Measurements from ENCODE around the gene TNFRSF1A. TPM values are rescaled to one million over a fixed set of nuclear protein-coding genes. Genes with fewer than 3 reads are reported as not detected.

TNFRSF1A gene
- total RNA-seq, 4 donors from 2014 or later: 121 to 190 (median 134) TPM

DNA sequence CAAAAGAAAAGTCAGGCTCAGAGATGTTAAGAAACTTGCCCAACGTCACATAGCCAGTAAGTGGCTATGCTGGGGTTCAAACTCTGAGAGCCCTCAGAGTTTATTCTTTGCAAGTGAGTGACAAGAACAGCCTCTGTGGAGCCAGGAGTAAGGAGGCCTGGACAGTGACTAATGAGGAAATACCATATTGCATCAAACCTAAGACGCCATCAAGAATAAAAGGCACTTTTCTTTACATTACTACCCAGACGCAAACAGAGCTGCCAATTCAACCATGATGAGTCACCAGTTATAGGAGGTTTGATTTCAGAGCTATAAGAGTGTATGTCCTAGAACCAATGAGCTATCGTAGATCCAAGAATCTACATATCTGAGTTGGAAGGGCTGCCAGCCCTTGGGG, 9.4 kb downstream of the TNFRSF1A start:
- TF ChIP-seq, protein P1, sequence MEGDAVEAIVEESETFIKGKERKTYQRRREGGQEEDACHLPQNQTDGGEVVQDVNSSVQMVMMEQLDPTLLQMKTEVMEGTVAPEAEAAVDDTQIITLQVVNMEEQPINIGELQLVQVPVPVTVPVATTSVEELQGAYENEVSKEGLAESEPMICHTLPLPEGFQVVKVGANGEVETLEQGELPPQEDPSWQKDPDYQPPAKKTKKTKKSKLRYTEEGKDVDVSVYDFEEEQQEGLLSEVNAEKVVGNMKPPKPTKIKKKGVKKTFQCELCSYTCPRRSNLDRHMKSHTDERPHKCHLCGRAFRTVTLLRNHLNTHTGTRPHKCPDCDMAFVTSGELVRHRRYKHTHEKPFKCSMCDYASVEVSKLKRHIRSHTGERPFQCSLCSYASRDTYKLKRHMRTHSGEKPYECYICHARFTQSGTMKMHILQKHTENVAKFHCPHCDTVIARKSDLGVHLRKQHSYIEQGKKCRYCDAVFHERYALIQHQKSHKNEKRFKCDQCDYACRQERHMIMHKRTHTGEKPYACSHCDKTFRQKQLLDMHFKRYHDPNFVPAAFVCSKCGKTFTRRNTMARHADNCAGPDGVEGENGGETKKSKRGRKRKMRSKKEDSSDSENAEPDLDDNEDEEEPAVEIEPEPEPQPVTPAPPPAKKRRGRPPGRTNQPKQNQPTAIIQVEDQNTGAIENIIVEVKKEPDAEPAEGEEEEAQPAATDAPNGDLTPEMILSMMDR (IDR thresholded peaks at IDR 0.05): no peak
- no peak for TF ChIP-seq POLR2A (IDR thresholded peaks at IDR 0.05)
- no peak overlapping the region for H3K4me3 ChIP-seq
- 32% methylated on average over 4 of the region's 4 CpGs for WGBS, 2 donors
- H3K4me1 ChIP-seq: peaks cover 71 to 100% (median 94%) of the 10 kb centered on the region in 3 donors
- H3K9me3 ChIP-seq: no peaks in the 10 kb centered on the region
- H3K36me3 ChIP-seq: peaks cover 48 to 77% (median 66%) of the 10 kb centered on the region in 3 donors
- H3K27ac ChIP-seq: peak overlapping the region; percentile 95 to 100 (median 96)
- H3K27me3 ChIP-seq: no peaks in the 10 kb centered on the region
- intact Hi-C loops (cut with DNase I): no loop called here
- no peak for DNase-seq

DNA sequence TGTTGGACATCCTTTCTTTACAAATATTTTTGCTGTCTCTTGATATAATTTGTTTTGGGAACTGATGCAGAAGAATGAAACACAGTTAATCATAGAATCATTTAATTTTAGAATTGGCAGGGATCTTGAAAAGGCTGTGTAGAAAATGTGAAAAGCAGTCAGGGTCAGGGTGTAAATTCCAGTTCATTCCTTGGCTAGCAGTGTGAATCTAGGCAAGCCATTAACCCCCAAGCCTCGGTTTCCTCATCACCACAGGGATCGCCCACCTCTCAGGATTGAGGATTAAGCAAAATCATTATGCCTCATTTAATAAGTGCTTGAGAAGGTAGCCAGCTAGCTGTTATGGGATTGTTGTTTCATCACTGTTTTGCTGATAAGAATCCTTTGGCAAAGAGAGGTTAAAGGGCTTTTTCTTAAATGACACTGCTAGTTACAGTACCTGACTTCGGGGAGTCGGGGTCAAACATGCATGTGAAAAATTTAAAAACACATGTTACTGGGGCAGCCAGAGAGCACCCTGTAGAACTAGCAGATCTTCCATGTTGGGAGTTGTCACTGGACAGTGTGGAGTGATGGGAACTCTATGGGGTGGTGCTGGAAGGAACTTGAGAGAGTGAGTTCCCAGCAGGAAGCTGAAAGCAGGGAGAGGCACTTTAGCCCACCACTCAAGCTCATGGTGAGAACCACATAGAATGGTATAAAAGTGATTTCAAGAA, 10.7 kb downstream of the TNFRSF1A start:
- Histone ChIP-seq H3K4me1 (peaks cover 64 to 100% (median 99%) of the 10 kb centered on the region in 3 donors), H3K4me3 (no peak overlapping the region), H3K36me3 (peaks cover 52 to 88% (median 66%) of the 10 kb centered on the region in 3 donors), H3K27me3 (no peaks in the 10 kb centered on the region), H3K27ac (peak overlapping the region; percentile 33 to 100 (median 90)), H3K9me3 (no peaks in the 10 kb centered on the region)
- intact Hi-C loops (cut with DNase I): no loop called here
- TF ChIP-seq, protein P1 (IDR thresholded peaks at IDR 0.05): no peak
- no peak for TF ChIP-seq POLR2A (IDR thresholded peaks at IDR 0.05)
- DNase-seq: no peak
- WGBS, 2 donors: 70 to 72% methylated on average over 4 of the region's 4 CpGs

- H3K4me1 ChIP-seq: peaks cover 57 to 100% (median 99%) of the 10 kb centered on the region in 3 donors
- H3K4me3 ChIP-seq: no peak overlapping the region
- H3K9me3 ChIP-seq: no peaks in the 10 kb centered on the region
- intact Hi-C loops (cut with DNase I): no loop called here
- H3K36me3 ChIP-seq: peaks cover 52 to 88% (median 66%) of the 10 kb centered on the region in 3 donors
- H3K27me3 ChIP-seq: no peaks in the 10 kb centered on the region
- TF ChIP-seq, protein P1 (IDR thresholded peaks at IDR 0.05): no peak
- no peak for TF ChIP-seq POLR2A (IDR thresholded peaks at IDR 0.05)
- no peak for DNase-seq
- WGBS, 2 donors: 50 to 57% methylated on average over 1 to 5 of the region's 5 CpGs
- peak overlapping the region in 3 of 4 donors; percentile 84 to 100 (median 95) for H3K27ac ChIP-seq
Measured at GRCh38 chr12:6330192-6330591, 11.7 kb downstream of the TNFRSF1A start.

- Histone ChIP-seq H3K4me1 (peaks cover 57 to 100% (median 99%) of the 10 kb centered on the region in 3 donors), H3K27ac (peak overlapping the region; percentile 15 to 100 (median 90)), H3K27me3 (no peaks in the 10 kb centered on the region), H3K36me3 (peaks cover 52 to 83% (median 66%) of the 10 kb centered on the region in 3 donors), H3K9me3 (no peaks in the 10 kb centered on the region), H3K4me3 (no peak overlapping the region)
- no peak for DNase-seq
- no peak for TF ChIP-seq POLR2A (IDR thresholded peaks at IDR 0.05)
- TF ChIP-seq, protein P1 (IDR thresholded peaks at IDR 0.05): no peak
- WGBS, 2 donors: 82% methylated on average over 3 of the region's 15 CpGs; no CpG with 5 or more reads in 1 of the 2 donors
- intact Hi-C loops (cut with DNase I): loop anchor here (10.0 kb wide), 1 partner anchor 135 kb away; no protein-coding TSS in a partner anchor
Measured at GRCh38 chr12:6329703-6330064, 12.2 kb downstream of the TNFRSF1A start.

DNA sequence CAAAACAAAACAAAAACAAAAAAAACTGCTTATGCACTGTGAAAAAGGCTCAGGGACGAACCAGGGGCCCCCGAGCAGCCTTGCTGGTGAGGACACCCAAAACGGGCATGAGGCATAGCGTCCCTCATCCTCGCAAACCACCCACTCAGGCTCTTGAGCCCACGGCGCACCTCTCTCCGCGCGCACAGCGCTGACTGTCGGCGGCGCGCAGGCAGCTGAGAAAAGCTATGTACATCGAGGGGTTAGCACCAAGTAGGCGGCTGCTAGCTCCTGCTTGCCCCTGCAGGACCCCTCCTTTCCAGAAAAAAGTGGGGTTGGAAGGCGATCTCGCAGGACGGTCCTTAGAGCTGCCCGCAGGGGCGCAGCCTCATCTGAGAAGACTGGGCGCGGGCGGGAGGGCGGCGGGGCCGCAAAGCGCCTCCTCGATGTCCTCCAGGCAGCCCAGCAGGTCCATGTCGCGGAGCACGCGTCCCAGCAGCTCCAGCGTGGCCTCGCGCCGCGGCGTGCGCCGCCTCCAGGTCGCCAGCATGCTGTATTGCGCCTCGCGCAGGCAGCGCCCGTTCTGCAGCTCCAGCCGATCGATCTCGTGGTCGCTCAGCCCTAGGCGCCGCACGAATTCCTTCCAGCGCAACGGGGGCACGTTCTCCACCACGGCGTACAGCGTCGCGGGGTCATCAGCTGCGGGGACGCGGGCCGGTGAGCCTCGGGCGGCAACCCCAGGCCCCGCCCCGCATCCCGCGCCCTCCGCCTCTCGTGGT, 12.8 kb downstream of the TNFRSF1A start:
- no peak for DNase-seq
- no peak for TF ChIP-seq POLR2A (IDR thresholded peaks at IDR 0.05)
- TF ChIP-seq, protein P1 (IDR thresholded peaks at IDR 0.05): no peak
- Histone ChIP-seq H3K4me3 (no peak overlapping the region), H3K36me3 (peaks cover 52 to 78% (median 62%) of the 10 kb centered on the region in 3 donors), H3K9me3 (no peaks in the 10 kb centered on the region), H3K27me3 (no peaks in the 10 kb centered on the region), H3K4me1 (peaks cover 57 to 100% (median 99%) of the 10 kb centered on the region in 3 donors), H3K27ac (peak overlapping the region; percentile 15 to 100 (median 90))
- intact Hi-C loops (cut with DNase I): loop anchor here (10.0 kb wide), 1 partner anchor 136 kb away; no protein-coding TSS in a partner anchor
- 72 to 91% methylated on average over 17 to 36 of the region's 75 CpGs for WGBS, 2 donors

Data from esophagus squamous epithelium (tissue), 5 donors.